B cell (primary cell): ENCODE measurements around the gene UMOD. TPM values are rescaled to one million over a fixed set of nuclear protein-coding genes. Genes with fewer than 3 reads are reported as not detected.
"Not testable (repeated sequence)": the region's sequence is repeated elsewhere in the genome, so short reads cannot be mapped to it uniquely, and the experiment has no call there.

Experiments used
- ATAC-seq: fragments of 200-7000 bp; cut with Tn5 transposase; one replicate; pipeline ENCODE4 v1.10.0; 2021; ENCODE audit warnings: low read depth, mild to moderate bottlenecking, moderate number of reproducible peaks, moderate library complexity
- CTCF ChIA-PET: fragments of 350-600 bp; sonication (Branson Sonifier 250); formaldehyde crosslinking; loops from one replicate; lab custom pipeline; 2021; ENCODE audit warnings: antibody characterized with exemption, inconsistent platforms; lab: Charles Lee
- POLR2A ChIA-PET: fragments of 350-600 bp; sonication (Branson Sonifier 250); formaldehyde crosslinking; loops from one replicate; lab custom pipeline; 2021; ENCODE audit warnings: antibody characterized with exemption; lab: Charles Lee
- DNase-seq: peaks from one replicate; pipeline ENCODE4 v3.0.0; 2013
- H2AFZ ChIP-seq: 2 replicates; pipeline ENCODE4 v1.6.1; 2012; ENCODE audit warnings: mild to moderate bottlenecking, low read depth, low read length; ENCODE audit not compliant: insufficient read depth, poor library complexity, severe bottlenecking
- H3K27ac ChIP-seq, 2 donors: 1 replicate in 1 of 2; 2 replicates in 1 of 2; pipeline ENCODE4 v1.5.1; 2012 to 2013; ENCODE audit warnings: low read length in 2 of 2, mild to moderate bottlenecking in 2 of 2, moderate library complexity in 1 of 2
- H3K27me3 ChIP-seq, 4 experiments: fragments of 200-600 bp in 1 of 4; sonication (generic) in 1 of 4; replicated peaks in 1 of 4; 1 replicate in 2 of 4; 2 replicates in 2 of 4; pipeline versions ENCODE4 v1.6.1 to v1.7.0; 2013 to 2016; ENCODE audit warnings: low read length in 3 of 4, mild to moderate bottlenecking in 2 of 4, mixed read lengths in 1 of 4, moderate library complexity in 1 of 4; ENCODE audit not compliant: insufficient read depth in 4 of 4, control insufficient read depth in 3 of 4; ENCODE audit errors: control extremely low read depth in 1 of 4
- H3K36me3 ChIP-seq, 2 experiments: replicated peaks in 1 of 2; 1 replicate in 1 of 2; 2 replicates in 1 of 2; pipeline versions ENCODE4 v1.6.1 to v1.7.1; 2013; ENCODE audit warnings: low read length in 1 of 2; ENCODE audit not compliant: insufficient read depth in 2 of 2, control insufficient read depth in 1 of 2; ENCODE audit errors: control extremely low read depth in 1 of 2, extremely low read depth in 1 of 2
- H3K4me1 ChIP-seq, 2 donors: fragments of 200-600 bp in 1 of 2; sonication (generic) in 1 of 2; 1 replicate in 1 of 2; 2 replicates in 1 of 2; pipeline versions ENCODE4 v1.5.1 to v1.6.1; 2013 to 2017; ENCODE audit warnings: low read length in 2 of 2; ENCODE audit not compliant: control insufficient read depth in 2 of 2, insufficient read depth in 2 of 2
- H3K4me2 ChIP-seq: replicated peaks from 2 replicates; pipeline ENCODE3; 2012; ENCODE audit warnings: mild to moderate bottlenecking, low read depth, low read length; ENCODE audit not compliant: poor library complexity, severe bottlenecking
- H3K4me3 ChIP-seq, 5 experiments: fragments of 200-600 bp in 1 of 5; sonication (generic) in 1 of 5; 1 replicate in 3 of 5; 2 replicates in 2 of 5; pipeline versions ENCODE4 v1.5.1 to v1.7.0; 2011 to 2016; ENCODE audit warnings: low read length in 4 of 5, mild to moderate bottlenecking in 4 of 5, low read depth in 2 of 5, control low read depth in 1 of 5, moderate library complexity in 1 of 5; ENCODE audit not compliant: insufficient read depth in 1 of 5; ENCODE audit errors: control extremely low read depth in 1 of 5, extremely low read depth in 1 of 5
- H3K79me2 ChIP-seq: fragments of 200-600 bp; sonication (generic); one replicate; pipeline ENCODE4 v1.6.0; 2016; ENCODE audit warnings: low read length; ENCODE audit not compliant: control insufficient read depth, insufficient read depth
- H3K9ac ChIP-seq: fragments of 200-600 bp; sonication (generic); 2 replicates; pipeline ENCODE4 v1.6.1; 2017; ENCODE audit warnings: mild to moderate bottlenecking, low read length, moderate library complexity
- H3K9me3 ChIP-seq, 3 donors: one replicate each; pipeline versions ENCODE4 v1.6.1 to v1.7.1; 2013; ENCODE audit warnings: low read length in 2 of 3; ENCODE audit not compliant: control insufficient read depth in 2 of 3, insufficient read depth in 1 of 3; ENCODE audit errors: control extremely low read depth in 1 of 3
- H4K20me1 ChIP-seq: 2 replicates; pipeline ENCODE4 v1.6.0; 2012; ENCODE audit warnings: mild to moderate bottlenecking, low read length; ENCODE audit not compliant: insufficient read depth, control insufficient read depth, poor library complexity, severe bottlenecking
- H3K27ac Mint-ChIP-seq: one replicate; pipeline ENCODE4 v1.8.0; 2021; ENCODE audit warnings: mixed read lengths
- H3K27me3 Mint-ChIP-seq: one replicate; pipeline ENCODE4 v1.8.0; 2021; ENCODE audit warnings: mixed read lengths
- H3K4me1 Mint-ChIP-seq: one replicate; pipeline ENCODE4 v1.8.0; 2021; ENCODE audit warnings: mixed read lengths
- H3K4me3 Mint-ChIP-seq: one replicate; pipeline ENCODE4 v1.8.0; 2021; ENCODE audit warnings: mixed read lengths
- H3K9me3 Mint-ChIP-seq: one replicate; pipeline ENCODE4 v1.8.0; 2022; ENCODE audit warnings: mixed read lengths; ENCODE audit not compliant: insufficient read depth
- EZH2 ChIP-seq: IDR thresholded peaks from 2 replicates; pipeline ENCODE4 v1.6.1; 2012; ENCODE audit warnings: borderline replicate concordance, low read depth, mild to moderate bottlenecking, moderate library complexity, low read length; ENCODE audit not compliant: insufficient read depth, poor library complexity, severe bottlenecking
- WGBS: methylation state at CpG from one replicate; pipeline ENCODE4 v1.1.5; 2013; ENCODE audit warnings: missing lambda C conversion rate; ENCODE audit not compliant: insufficient coverage; 5-methylcytosine and 5-hydroxymethylcytosine counted together
- intact Hi-C: fragments of 100-400 bp; cut with micrococcal nuclease; formaldehyde crosslinking; loops from one replicate; pipeline ENCODE4 v1.10.0; 2022
- polyA plus RNA-seq: library from polyadenylated mRNA; depleted of rRNA; stranded (reverse); fragments of >200 nt; gene quantifications from 2 replicates; pipeline ENCODE4 v1.2.3, GENCODE V29; 2012
- total RNA-seq, 2 donors: library from RNA; stranded (reverse); fragments of 120-200 nt in 1 of 2; gene quantifications; 1 replicate in 1 of 2; 2 replicates in 1 of 2; pipeline versions ENCODE4 v1.2.3 to v1.2.4, GENCODE V29; 2013 to 2022
- TF ChIP-seq, protein P1 (sequence below): fragments of 200-600 bp; IDR thresholded peaks from one replicate; pipeline ENCODE4 v1.8.0; 2022; ENCODE audit warnings: antibody characterized with exemption, mild to moderate bottlenecking

The UMOD gene
- total and polyA plus RNA-seq, 2 donors (not counting 1 experiment from before 2014, with no cell fraction given), result not detected

DNA sequence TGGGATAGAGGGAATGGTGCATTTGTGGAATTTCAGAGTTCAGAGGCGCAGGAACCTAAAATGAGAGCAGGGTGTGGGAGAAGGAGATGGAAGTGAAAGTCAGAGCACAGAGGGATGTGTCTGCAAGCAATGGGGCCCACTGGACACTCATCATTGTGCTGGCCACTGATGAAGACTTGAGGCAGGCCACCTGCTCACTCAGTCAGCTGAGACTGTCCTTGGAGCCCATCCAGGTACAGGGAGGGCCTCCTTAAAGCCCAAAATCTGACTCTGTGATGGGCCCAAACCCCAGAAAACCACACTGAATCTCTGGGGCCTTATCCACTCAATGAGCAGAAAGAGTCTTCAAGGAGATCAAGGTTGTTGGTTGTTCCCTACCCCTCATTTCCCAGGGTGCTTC lies 30.8 kb downstream of the UMOD start:
- 100% methylated on average over 1 of the region's 1 CpG for whole genome bisulfite sequencing
- H3K4me3 ChIP-seq, result no peak overlapping the region
- peaks cover 2% of the 10 kb centered on the region for H3K9me3 Mint-ChIP-seq
- no peak overlapping the region for H2AFZ ChIP-seq
- TF ChIP-seq, protein P1, sequence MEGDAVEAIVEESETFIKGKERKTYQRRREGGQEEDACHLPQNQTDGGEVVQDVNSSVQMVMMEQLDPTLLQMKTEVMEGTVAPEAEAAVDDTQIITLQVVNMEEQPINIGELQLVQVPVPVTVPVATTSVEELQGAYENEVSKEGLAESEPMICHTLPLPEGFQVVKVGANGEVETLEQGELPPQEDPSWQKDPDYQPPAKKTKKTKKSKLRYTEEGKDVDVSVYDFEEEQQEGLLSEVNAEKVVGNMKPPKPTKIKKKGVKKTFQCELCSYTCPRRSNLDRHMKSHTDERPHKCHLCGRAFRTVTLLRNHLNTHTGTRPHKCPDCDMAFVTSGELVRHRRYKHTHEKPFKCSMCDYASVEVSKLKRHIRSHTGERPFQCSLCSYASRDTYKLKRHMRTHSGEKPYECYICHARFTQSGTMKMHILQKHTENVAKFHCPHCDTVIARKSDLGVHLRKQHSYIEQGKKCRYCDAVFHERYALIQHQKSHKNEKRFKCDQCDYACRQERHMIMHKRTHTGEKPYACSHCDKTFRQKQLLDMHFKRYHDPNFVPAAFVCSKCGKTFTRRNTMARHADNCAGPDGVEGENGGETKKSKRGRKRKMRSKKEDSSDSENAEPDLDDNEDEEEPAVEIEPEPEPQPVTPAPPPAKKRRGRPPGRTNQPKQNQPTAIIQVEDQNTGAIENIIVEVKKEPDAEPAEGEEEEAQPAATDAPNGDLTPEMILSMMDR, result no peak
- no peak for TF ChIP-seq EZH2
- H3K4me2 ChIP-seq, result no peak overlapping the region
- CTCF ChIA-PET, result no interaction called here
- POLR2A ChIA-PET, result no interaction called here
- H3K4me1 Mint-ChIP-seq, result no peaks in the 10 kb centered on the region
- no peaks in the 10 kb centered on the region for H3K79me2 ChIP-seq
- DNase-seq (no peak), ATAC-seq (no peak)
- intact Hi-C loops, result no loop called here
- no peaks in the 10 kb centered on the region for H4K20me1 ChIP-seq
- no peak overlapping the region for H3K27ac ChIP-seq
- H3K27me3 Mint-ChIP-seq, result peaks cover 19% of the 10 kb centered on the region
- no peak overlapping the region for H3K4me3 Mint-ChIP-seq
- H3K27me3 ChIP-seq, result no peaks in the 10 kb centered on the region
- no peaks in the 10 kb centered on the region for H3K4me1 ChIP-seq
- H3K36me3 ChIP-seq, result no peaks in the 10 kb centered on the region
- no peak overlapping the region for H3K9ac ChIP-seq
- H3K9me3 ChIP-seq, result peaks cover 0 to 2% (median 0%) of the 10 kb centered on the region in 3 donors
- no peak overlapping the region for H3K27ac Mint-ChIP-seq

DNA sequence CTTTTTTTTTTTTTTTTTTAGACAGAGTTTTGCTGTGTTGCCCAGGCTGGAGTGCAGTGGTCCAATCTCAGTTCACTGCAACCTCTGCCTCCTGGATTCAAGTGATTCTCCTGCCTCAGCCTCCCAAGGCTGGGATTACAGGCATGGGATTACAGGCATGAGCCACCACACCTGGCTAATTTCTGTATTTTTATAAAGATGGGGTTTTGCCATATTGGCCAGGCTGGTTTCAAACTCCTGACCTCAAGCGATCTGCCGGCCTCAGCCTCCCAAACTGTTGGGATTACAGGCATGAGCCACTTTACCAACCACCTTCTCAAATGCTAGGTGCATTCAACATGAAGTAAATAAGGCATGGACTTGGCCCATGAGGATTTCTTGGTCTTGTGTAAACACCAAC lies 31.5 kb downstream of the UMOD start:
- H3K4me2 ChIP-seq, H3K4me1 ChIP-seq, POLR2A ChIA-PET, H3K9me3 ChIP-seq, H3K9me3 Mint-ChIP-seq, H3K4me1 Mint-ChIP-seq, H3K36me3 ChIP-seq, H4K20me1 ChIP-seq, H3K27me3 ChIP-seq, H3K79me2 ChIP-seq, intact Hi-C loops, H3K27ac Mint-ChIP-seq, ATAC-seq, H3K27ac ChIP-seq, H3K4me3 Mint-ChIP-seq, H3K4me3 ChIP-seq, H3K9ac ChIP-seq, DNase-seq, H2AFZ ChIP-seq: not testable (repeated sequence)
- 100% methylated on average over 2 of the region's 2 CpGs for WGBS
- peaks cover 19% of the 10 kb centered on the region for H3K27me3 Mint-ChIP-seq
- CTCF ChIA-PET, result interaction anchor here (0.7 kb wide), 2 partner anchors 22 to 352 kb away, joined by 4 to 5 read pairs; no protein-coding TSS in a partner anchor
